Trophoblast cell (in vitro differentiated cells and primary cell): ENCODE measurements around the gene CSPG4.
"Not testable (repeated sequence)": the region's sequence is repeated elsewhere in the genome, so short reads cannot be mapped to it uniquely, and the experiment has no call there.

ENCODE experiments used
- DNase-seq, 2 donors: peaks; one replicate each; pipeline ENCODE4 v3.0.0-alpha.2; 2016
- H2AFZ ChIP-seq: 2 replicates; pipeline ENCODE4 v1.6.1; 2013; ENCODE audit warnings: low read length, moderate library complexity, mild to moderate bottlenecking; ENCODE audit not compliant: insufficient read depth, poor library complexity
- H2AK5ac ChIP-seq: 2 replicates; pipeline ENCODE4 v1.6.1; 2013; ENCODE audit warnings: mild to moderate bottlenecking, low read length
- H2BK120ac ChIP-seq: 2 replicates; pipeline ENCODE4 v1.6.1; 2013; ENCODE audit warnings: low read length, mild to moderate bottlenecking, moderate library complexity; ENCODE audit not compliant: insufficient read depth, poor library complexity
- H2BK12ac ChIP-seq: 2 replicates; pipeline ENCODE4 v1.6.1; 2013; ENCODE audit warnings: mild to moderate bottlenecking, low read length, moderate library complexity
- H2BK5ac ChIP-seq: 2 replicates; pipeline ENCODE4 v1.6.1; 2013; ENCODE audit warnings: low read length, low read depth, moderate library complexity, mild to moderate bottlenecking; ENCODE audit not compliant: poor library complexity
- H3K14ac ChIP-seq: 2 replicates; pipeline ENCODE4 v1.6.1; 2013; ENCODE audit warnings: mild to moderate bottlenecking, low read length
- H3K18ac ChIP-seq: 2 replicates; pipeline ENCODE4 v1.6.1; 2013; ENCODE audit warnings: mild to moderate bottlenecking, low read length
- H3K23ac ChIP-seq: 2 replicates; pipeline ENCODE4 v1.6.1; 2013; ENCODE audit warnings: low read length
- H3K27ac ChIP-seq: 2 replicates; pipeline ENCODE4 v1.5.1; 2013; ENCODE audit warnings: low read depth, mild to moderate bottlenecking, inconsistent platforms, low read length, moderate library complexity
- H3K27me3 ChIP-seq: 2 replicates; pipeline ENCODE4 v1.6.1; 2013; ENCODE audit warnings: inconsistent platforms, mild to moderate bottlenecking, low read length, moderate library complexity; ENCODE audit not compliant: insufficient read depth
- H3K36me3 ChIP-seq, 2 experiments: 1 replicate in 1 of 2; 2 replicates in 1 of 2; pipeline ENCODE4 v1.6.1; 2013; ENCODE audit warnings: low read length in 2 of 2, mild to moderate bottlenecking in 2 of 2, moderate library complexity in 1 of 2; ENCODE audit not compliant: insufficient read depth in 2 of 2, control insufficient read depth in 1 of 2
- H3K4ac ChIP-seq: 2 replicates; pipeline ENCODE4 v1.6.1; 2013; ENCODE audit warnings: low read depth, mild to moderate bottlenecking, low read length, moderate library complexity
- H3K4me1 ChIP-seq, 2 experiments: 1 replicate in 1 of 2; 2 replicates in 1 of 2; pipeline ENCODE4 v1.6.1; 2013; ENCODE audit warnings: low read length in 2 of 2, mild to moderate bottlenecking in 2 of 2, moderate library complexity in 1 of 2; ENCODE audit not compliant: insufficient read depth in 2 of 2, control insufficient read depth in 1 of 2
- H3K4me2 ChIP-seq: 2 replicates; pipeline ENCODE4 v1.6.1; 2013; ENCODE audit warnings: inconsistent platforms, mild to moderate bottlenecking, low read length, moderate library complexity
- H3K4me3 ChIP-seq: 2 replicates; pipeline ENCODE4 v1.5.1; 2013; ENCODE audit warnings: mild to moderate bottlenecking, low read depth, low read length, inconsistent platforms
- H3K79me1 ChIP-seq: one replicate; pipeline ENCODE4 v1.6.1; 2013; ENCODE audit warnings: low read length
- H3K79me2 ChIP-seq: 2 replicates; pipeline ENCODE4 v1.6.1; 2013; ENCODE audit warnings: low read length, mild to moderate bottlenecking; ENCODE audit not compliant: control insufficient read depth, insufficient read depth, poor library complexity
- H3K9ac ChIP-seq: 2 replicates; pipeline ENCODE4 v1.6.1; 2013; ENCODE audit warnings: mild to moderate bottlenecking, low read length
- H3K9me3 ChIP-seq: 2 replicates; pipeline ENCODE4 v1.6.1; 2013; ENCODE audit warnings: low read depth, mild to moderate bottlenecking, control low read depth, inconsistent platforms, low read length; ENCODE audit not compliant: insufficient read depth
- H4K12ac ChIP-seq: 2 replicates; pipeline ENCODE4 v1.6.1; 2013; ENCODE audit warnings: low read depth, mild to moderate bottlenecking, low read length, moderate library complexity
- H4K8ac ChIP-seq: 2 replicates; pipeline ENCODE4 v1.6.1; 2013; ENCODE audit warnings: low read depth, mild to moderate bottlenecking, low read length, moderate library complexity
- H4K91ac ChIP-seq: one replicate; pipeline ENCODE4 v1.6.1; 2013; ENCODE audit warnings: low read depth, mild to moderate bottlenecking, low read length, moderate library complexity
- WGBS: extraction: QIAGEN DNeasy Blood & Tissue Kit; methylation state at CpG from one replicate; pipeline ENCODE4 v1.1.7; 2013; ENCODE audit warnings: missing lambda C conversion rate; ENCODE audit not compliant: insufficient read length, insufficient coverage; ENCODE audit errors: extremely low coverage; 5-methylcytosine and 5-hydroxymethylcytosine counted together

Gene CSPG4

GRCh38 chr15:75714195-75714594 lies 1.5 kb upstream of the CSPG4 start:
- Histone ChIP-seq H3K23ac (no peak overlapping the region), H3K79me1 (peaks cover 4% of the 10 kb centered on the region), H2AFZ (no peak overlapping the region), H3K27me3 (no peaks in the 10 kb centered on the region), H3K36me3 (no peaks in the 10 kb centered on the region), H4K8ac (no peak overlapping the region), H3K18ac (no peak overlapping the region), H3K4me3 (no peak overlapping the region), H3K79me2 (no peaks in the 10 kb centered on the region), H3K14ac (no peak overlapping the region), H4K12ac (no peak overlapping the region), H3K9me3 (no peaks in the 10 kb centered on the region), H2BK12ac (no peak overlapping the region), H3K9ac (no peak overlapping the region), H2BK5ac (no peak overlapping the region), H3K4ac (no peak overlapping the region), H4K91ac (no peak overlapping the region), H2BK120ac (no peak overlapping the region), H3K4me1 (peaks cover 10 to 14% of the 10 kb centered on the region in 2 experiments), H2AK5ac (no peak overlapping the region), H3K27ac (no peak overlapping the region), H3K4me2 (no peak overlapping the region)
- no CpG with 5 or more reads among the region's 3 CpGs for WGBS
- DNase-seq, result no peak

GRCh38 chr15:75713338-75713895 lies 769 bp upstream of the CSPG4 start:
- H2AK5ac ChIP-seq, result no peak overlapping the region
- no peak overlapping the region for H4K12ac ChIP-seq
- no peaks in the 10 kb centered on the region for H3K79me2 ChIP-seq
- no peak overlapping the region for H2BK120ac ChIP-seq
- H3K18ac ChIP-seq, result no peak overlapping the region
- H2BK12ac ChIP-seq, result peak overlapping the region; percentile 16
- peak overlapping the region; percentile 35 for H2AFZ ChIP-seq
- no peaks in the 10 kb centered on the region for H3K9me3 ChIP-seq
- peaks cover 4% of the 10 kb centered on the region for H3K79me1 ChIP-seq
- H3K14ac ChIP-seq, result no peak overlapping the region
- H3K27ac ChIP-seq, result no peak overlapping the region
- H4K8ac ChIP-seq, result no peak overlapping the region
- H2BK5ac ChIP-seq, result no peak overlapping the region
- H3K4me2 ChIP-seq, result no peak overlapping the region
- H3K4me3 ChIP-seq, result no peak overlapping the region
- DNase-seq, result no peak
- no peaks in the 10 kb centered on the region for H3K27me3 ChIP-seq
- no peak overlapping the region for H3K4ac ChIP-seq
- no peak overlapping the region for H4K91ac ChIP-seq
- no peak overlapping the region for H3K23ac ChIP-seq
- no peaks in the 10 kb centered on the region for H3K36me3 ChIP-seq
- H3K9ac ChIP-seq, result no peak overlapping the region
- WGBS, result no CpG with 5 or more reads among the region's 9 CpGs
- peaks cover 10 to 14% of the 10 kb centered on the region in 2 experiments for H3K4me1 ChIP-seq

- H3K79me2 ChIP-seq, H4K12ac ChIP-seq, H4K91ac ChIP-seq, H2AFZ ChIP-seq, H3K27ac ChIP-seq, H4K8ac ChIP-seq, H3K9ac ChIP-seq, H3K27me3 ChIP-seq, H3K14ac ChIP-seq, DNase-seq, H2BK12ac ChIP-seq, H3K4ac ChIP-seq, H2BK120ac ChIP-seq, H3K18ac ChIP-seq, H3K36me3 ChIP-seq, H3K4me2 ChIP-seq, H2AK5ac ChIP-seq, H3K4me3 ChIP-seq, H2BK5ac ChIP-seq, H3K23ac ChIP-seq, H3K79me1 ChIP-seq, H3K9me3 ChIP-seq: not testable (repeated sequence)
- no CpG with 5 or more reads among the region's 7 CpGs for WGBS
- H3K4me1 ChIP-seq, result peaks cover 10 to 14% of the 10 kb centered on the region in 2 experiments
Observed at GRCh38 chr15:75711495-75711894, 1.2 kb downstream of the CSPG4 start.

- H3K79me1 ChIP-seq, H3K9ac ChIP-seq, H2AK5ac ChIP-seq, H3K23ac ChIP-seq, H2AFZ ChIP-seq, H3K79me2 ChIP-seq, H3K9me3 ChIP-seq, H3K4me2 ChIP-seq, H2BK120ac ChIP-seq, DNase-seq, H2BK5ac ChIP-seq, H3K14ac ChIP-seq, H3K18ac ChIP-seq, H3K36me3 ChIP-seq, H4K91ac ChIP-seq, H4K8ac ChIP-seq, H3K4me3 ChIP-seq, H2BK12ac ChIP-seq, H3K4ac ChIP-seq, H3K27me3 ChIP-seq, H4K12ac ChIP-seq, H3K27ac ChIP-seq: not testable (repeated sequence)
- peaks cover 13 to 14% of the 10 kb centered on the region in 2 experiments for H3K4me1 ChIP-seq
- WGBS, result no CpG with 5 or more reads among the region's 5 CpGs
Observed at GRCh38 chr15:75710874-75711273, 1.8 kb downstream of the CSPG4 start.
